NCI-H2107 (cell line): ENCODE measurements around the gene REST.
A peak's percentile ranks its signal among the peaks of the same experiment; 100 is the strongest.

Experiments used
- DNase-seq: peaks from one replicate; lab custom pipeline; 2025; lab: John Stamatoyannopoulos, UW

The REST gene

DNA sequence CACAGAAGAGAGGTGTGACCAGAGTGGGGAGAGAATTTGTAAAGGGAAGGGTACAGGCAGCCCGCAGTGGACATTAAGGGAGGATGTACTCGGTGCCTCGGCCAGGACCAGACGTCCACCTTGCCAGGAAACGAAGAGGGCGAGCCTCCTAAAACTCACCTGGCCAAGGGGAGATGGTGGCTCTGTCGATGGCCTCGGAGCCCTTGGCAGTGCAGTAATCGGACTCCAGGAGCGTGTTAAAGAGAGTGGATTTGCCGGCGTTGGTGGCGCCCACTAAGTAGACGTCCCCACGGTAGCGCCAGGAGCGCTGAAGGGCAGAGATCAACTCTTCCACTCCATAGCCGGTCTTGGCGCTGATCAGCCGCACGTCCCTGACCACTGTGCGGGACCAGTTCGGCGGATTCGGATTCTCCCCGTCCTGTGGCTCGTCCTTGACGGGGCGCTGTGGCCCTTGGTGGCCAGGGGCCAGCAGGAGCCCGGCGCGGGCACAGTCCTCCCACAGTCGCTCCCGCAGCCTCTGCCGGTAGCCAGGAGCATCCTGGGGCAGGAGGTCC lies 68.7 kb downstream of the REST start:
- no peak for DNase-seq

DNA sequence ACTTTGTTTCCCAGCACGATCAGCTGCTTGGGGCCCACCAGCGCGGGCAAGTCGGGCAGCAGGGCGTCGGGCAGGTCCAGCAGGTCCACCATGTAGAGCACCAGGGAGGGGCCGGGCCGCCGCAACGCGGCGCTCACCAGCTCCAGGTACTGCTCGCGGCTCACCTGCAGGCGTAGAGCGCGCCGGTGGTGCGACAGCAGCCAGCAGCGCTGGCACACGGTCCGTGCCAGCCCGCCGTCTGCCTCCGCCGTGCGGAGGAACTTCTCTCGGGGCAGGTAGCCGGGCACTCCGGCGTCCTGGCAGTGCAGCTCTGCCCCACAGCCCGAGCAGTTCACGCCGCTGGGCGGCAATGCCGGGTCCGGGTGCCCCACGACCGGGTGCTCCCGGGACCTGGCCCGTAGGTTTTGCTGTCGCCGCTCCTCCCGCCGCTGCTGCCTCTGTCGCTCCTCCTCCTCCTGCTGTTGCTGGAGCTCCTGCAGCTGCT lies 69.2 kb downstream of the REST start:
- no peak for DNase-seq

DNA sequence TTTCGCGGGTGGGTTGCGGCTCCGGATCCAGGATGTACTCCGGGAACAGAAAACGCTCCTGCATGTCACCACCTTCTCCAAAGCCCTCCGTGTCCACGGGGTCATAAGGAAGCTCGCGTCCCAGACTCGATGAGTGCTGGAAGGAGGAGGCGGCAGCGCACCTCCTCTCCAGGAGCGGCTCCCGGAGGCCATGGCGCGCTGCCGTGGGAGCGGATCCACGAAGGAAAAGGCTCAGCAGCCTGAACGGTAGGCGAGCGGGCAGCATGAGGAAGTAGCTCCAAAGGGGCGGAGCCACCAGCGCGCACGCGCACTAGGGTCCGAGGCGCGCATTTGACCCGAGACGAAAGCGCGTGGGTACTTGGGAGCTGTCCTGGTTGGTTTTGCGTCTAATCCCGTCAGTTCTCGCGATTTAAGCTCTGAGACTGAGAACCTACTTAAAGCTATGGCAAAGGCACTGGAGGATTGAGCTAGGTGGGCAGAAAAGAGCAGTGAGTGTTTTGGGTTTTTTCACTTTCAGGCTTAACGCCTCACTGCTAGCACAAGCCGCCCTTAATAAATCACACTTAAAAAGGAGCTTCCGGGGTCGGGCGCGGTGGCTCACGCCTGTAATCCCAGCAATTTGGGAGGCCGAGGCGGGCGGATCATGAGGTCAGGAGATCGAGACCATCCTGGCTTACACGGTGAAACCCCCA lies 69.8 kb downstream of the REST start, which contains the start of gene NOA1:
Gene NOA1 (minus strand): TSS at position 286 of the 692 bp plus-strand sequence. CDS start 21 bp downstream, at position 265.
- peak; percentile 91 for DNase-seq

GRCh38 chr4:56978750-56979303 lies 71.1 kb downstream of the REST start, which contains the start of gene POLR2B:
Gene POLR2B (plus strand): TSS chr4:56978896. CDS start chr4:56978986, 90 bp downstream.
- DNase-seq, result peak; percentile 65

- no peak for DNase-seq
Measured at GRCh38 chr4:56979421-56980072, 71.8 kb downstream of the REST start.

DNA sequence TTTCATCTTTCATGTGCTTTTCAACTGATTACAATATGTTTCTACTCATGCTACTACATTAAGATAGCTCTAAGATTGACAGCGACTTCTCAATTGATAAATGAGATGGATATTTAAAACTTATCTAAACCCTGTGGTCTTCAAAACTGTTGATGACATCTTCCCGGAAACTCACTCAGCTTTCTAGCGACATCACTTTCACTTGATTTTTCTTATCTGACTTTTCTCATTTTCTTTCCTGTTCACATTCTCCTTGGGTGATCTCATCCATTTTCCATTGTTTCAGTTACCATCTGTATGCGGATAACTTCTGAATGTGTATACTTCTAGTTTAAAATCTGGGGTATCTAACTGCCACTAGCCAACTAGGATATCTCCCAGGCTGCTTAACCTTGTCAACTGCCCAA lies 74.1 kb downstream of the REST start:
- no peak for DNase-seq

DNA sequence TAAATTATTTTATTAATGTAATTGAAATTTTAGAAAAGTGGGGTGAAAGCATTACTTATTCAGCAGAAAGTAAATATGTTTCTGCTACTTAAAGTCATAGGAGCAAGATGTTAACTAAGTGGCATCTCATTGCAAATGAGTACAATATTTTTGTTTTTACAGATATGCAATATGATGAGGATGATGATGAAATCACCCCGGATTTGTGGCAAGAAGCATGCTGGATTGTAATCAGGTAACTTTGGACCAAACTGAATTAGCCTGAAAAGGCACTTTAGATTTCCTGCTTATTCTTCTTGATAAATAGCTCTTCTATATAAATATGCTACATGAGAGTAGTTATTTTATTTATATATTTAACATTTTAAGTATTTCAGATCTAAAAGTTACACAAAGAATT lies 78.5 kb downstream of the REST start:
- no peak for DNase-seq

GRCh38 chr4:56986952-56987351 lies 79.3 kb downstream of the REST start:
- DNase-seq, result no peak

- DNase-seq, result no peak
Measured at GRCh38 chr4:56990109-56990905, 82.6 kb downstream of the REST start.

DNA sequence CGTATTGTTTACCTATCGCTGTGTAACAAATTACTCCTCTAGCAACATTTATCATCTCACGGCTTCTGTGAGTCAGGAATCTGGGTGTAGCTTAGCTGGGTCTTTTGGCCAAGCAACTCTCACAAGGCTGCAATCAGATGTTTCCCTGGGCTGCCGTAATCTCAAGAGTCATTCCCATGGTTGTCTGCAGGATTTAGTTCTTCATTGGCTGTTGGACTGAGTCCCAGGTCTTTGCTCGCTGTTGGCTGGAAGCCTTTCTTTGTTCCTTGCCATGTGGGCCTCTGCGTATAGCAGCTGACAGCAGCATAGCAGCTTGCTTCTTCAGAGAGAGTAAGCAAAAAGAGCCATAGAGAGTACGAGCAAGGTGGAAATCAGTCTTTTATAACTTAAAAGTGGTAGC lies 87.8 kb downstream of the REST start:
- no peak for DNase-seq

GRCh38 chr4:56999751-57000150 lies 92.1 kb downstream of the REST start:
- DNase-seq, result no peak

DNA sequence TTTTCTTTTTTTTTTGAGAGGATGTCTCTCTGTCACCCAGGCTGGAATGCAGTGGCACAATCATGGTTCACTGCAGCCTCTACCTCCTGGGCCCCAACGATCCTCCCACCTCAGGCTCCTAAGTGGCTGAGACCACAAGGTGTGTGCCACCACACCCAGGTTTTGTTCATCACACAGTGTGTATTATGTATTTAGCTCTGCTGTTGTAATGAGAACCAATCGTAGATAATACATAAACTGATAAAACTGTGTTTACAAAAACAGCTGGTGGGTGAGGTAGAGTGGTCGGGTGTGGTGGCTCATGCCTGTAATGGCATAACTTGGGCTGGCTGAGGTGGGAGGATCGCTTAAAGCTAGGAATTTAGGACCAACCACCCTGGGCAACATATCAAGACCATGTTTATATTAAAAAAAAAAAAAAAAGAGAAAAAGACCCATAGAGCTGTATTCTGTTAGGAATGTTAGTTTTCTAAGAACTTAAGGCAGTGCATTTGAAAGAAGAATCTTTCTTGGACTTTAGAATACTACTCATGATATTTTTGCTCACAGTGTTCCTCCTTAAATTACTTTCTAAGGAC lies 105.9 kb downstream of the REST start:
- DNase-seq, result no peak
